IMR-90 (cell line): ENCODE results near the gene SLC43A2.

Experiments
- MAFK ChIP-seq: IDR thresholded peaks from 2 replicates; pipeline ENCODE4 v1.6.1; 2012; ENCODE audit warnings: low read depth, low read length, improper control_type of control experiment
- MXI1 ChIP-seq: IDR thresholded peaks from 2 replicates; pipeline ENCODE4 v1.6.1; 2012; ENCODE audit warnings: low read depth, mild to moderate bottlenecking, low read length, moderate library complexity, borderline replicate concordance
- POLR2A ChIP-seq: IDR thresholded peaks from 2 replicates; pipeline ENCODE4 v1.6.1; 2012; ENCODE audit warnings: mild to moderate bottlenecking, low read depth, low read length
- RAD21 ChIP-seq: IDR thresholded peaks from 2 replicates; pipeline ENCODE4 v1.6.1; 2012; ENCODE audit warnings: low read length, improper control_type of control experiment
- RCOR1 ChIP-seq: IDR thresholded peaks from 2 replicates; pipeline ENCODE4 v1.6.1; 2012; ENCODE audit warnings: mild to moderate bottlenecking, low read length, improper control_type of control experiment; ENCODE audit not compliant: insufficient replicate concordance
- RFX5 ChIP-seq: IDR thresholded peaks from 2 replicates; pipeline ENCODE4 v1.8.0; 2012; ENCODE audit warnings: low read depth, mild to moderate bottlenecking, low read length, moderate library complexity
- SMC3 ChIP-seq: fragments of 150-350 bp; IDR thresholded peaks from 2 replicates; pipeline ENCODE4 v1.6.1; 2016; ENCODE audit warnings: low read depth, mild to moderate bottlenecking, antibody characterized with exemption, low read length, moderate library complexity
- TF ChIP-seq, protein P1 (sequence below): conservative IDR thresholded peaks from 2 replicates; pipeline ENCODE4 v1.5.1; 2012; ENCODE audit warnings: mild to moderate bottlenecking, low read depth, low read length, improper control_type of control experiment
- TF ChIP-seq, protein P2 (sequence below): fragments of 150-350 bp; IDR thresholded peaks from 2 replicates; pipeline ENCODE4 v1.6.1; 2016; ENCODE audit warnings: low read depth, mild to moderate bottlenecking, low read length, moderate library complexity, borderline replicate concordance

DNA sequence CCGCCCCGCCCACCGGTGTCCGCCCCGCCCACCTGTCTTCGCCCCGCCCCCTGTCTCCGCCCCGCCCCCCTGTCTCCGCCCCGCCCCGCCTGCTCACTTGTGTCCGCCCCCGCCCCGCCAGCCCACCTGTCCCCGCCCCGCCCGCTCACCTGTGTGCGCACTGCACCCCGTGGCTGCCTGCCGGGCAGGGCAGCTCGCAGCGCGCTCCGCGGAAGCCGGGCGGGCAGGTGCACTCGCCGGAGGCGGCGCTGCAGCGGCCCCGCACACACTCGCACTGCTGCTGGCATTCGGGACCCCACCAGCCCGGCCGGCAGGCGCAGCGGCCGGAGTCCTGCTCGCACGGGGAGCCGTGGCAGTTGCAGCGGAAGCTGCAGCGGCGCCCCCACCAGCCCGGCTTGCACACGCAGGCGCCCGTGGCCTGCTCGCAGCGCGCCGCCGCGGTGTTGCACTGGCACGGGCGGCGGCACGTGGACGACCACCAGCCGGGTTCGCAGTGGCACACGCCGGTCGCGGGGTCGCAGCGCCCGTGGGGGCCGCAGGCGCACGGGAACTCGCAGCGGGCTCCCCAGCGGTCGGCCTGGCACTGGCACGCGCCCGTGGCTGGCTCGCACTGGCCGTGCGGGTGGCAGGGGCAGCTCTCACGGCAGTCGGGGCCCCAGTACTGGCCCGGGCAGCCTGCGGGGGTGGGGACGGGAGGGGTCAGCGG is 14.8 kb upstream of the SLC43A2 start:
- TF ChIP-seq RAD21: no peak
- TF ChIP-seq, protein P1, sequence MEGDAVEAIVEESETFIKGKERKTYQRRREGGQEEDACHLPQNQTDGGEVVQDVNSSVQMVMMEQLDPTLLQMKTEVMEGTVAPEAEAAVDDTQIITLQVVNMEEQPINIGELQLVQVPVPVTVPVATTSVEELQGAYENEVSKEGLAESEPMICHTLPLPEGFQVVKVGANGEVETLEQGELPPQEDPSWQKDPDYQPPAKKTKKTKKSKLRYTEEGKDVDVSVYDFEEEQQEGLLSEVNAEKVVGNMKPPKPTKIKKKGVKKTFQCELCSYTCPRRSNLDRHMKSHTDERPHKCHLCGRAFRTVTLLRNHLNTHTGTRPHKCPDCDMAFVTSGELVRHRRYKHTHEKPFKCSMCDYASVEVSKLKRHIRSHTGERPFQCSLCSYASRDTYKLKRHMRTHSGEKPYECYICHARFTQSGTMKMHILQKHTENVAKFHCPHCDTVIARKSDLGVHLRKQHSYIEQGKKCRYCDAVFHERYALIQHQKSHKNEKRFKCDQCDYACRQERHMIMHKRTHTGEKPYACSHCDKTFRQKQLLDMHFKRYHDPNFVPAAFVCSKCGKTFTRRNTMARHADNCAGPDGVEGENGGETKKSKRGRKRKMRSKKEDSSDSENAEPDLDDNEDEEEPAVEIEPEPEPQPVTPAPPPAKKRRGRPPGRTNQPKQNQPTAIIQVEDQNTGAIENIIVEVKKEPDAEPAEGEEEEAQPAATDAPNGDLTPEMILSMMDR: peak; percentile 6; the same call in 1 of the 2 replicates
- no peak for TF ChIP-seq POLR2A
- TF ChIP-seq MAFK: no peak
- no peak for TF ChIP-seq RFX5
- TF ChIP-seq, protein P2, sequence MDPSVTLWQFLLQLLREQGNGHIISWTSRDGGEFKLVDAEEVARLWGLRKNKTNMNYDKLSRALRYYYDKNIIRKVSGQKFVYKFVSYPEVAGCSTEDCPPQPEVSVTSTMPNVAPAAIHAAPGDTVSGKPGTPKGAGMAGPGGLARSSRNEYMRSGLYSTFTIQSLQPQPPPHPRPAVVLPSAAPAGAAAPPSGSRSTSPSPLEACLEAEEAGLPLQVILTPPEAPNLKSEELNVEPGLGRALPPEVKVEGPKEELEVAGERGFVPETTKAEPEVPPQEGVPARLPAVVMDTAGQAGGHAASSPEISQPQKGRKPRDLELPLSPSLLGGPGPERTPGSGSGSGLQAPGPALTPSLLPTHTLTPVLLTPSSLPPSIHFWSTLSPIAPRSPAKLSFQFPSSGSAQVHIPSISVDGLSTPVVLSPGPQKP: no peak
- TF ChIP-seq RCOR1: no peak
- no peak for TF ChIP-seq SMC3
- no peak for TF ChIP-seq MXI1
